Measurements from ENCODE around the gene KRT71. TPM values are rescaled to one million over a fixed set of nuclear protein-coding genes. Genes with fewer than 3 reads are reported as not detected.

The KRT71 gene
- total and polyA plus RNA-seq, 2 of the 8 experiments (the other 6 are each of a cell fraction or from before 2014, with no cell fraction given) = not detected

- no peaks in the 10 kb centered on the region for H4K20me1 ChIP-seq (replicated peaks in 1 of 2; ENCODE audit: control insufficient read depth in 1 of 2, insufficient read depth in 2 of 2, low read length in 2 of 2)
- H2AFZ ChIP-seq (ENCODE audit: low read length) = no peak overlapping the region
- no peak for FAIRE-seq
- no peak overlapping the region for H3K9ac ChIP-seq (replicated peaks in 1 of 4; ENCODE audit: extremely low read depth in 1 of 4, low read depth in 3 of 4, low read length in 3 of 4)
- H2BK15ac ChIP-seq (ENCODE audit: low read length) = no peak overlapping the region
- no peaks in the 10 kb centered on the region for H3K79me2 ChIP-seq (ENCODE audit: control insufficient read depth in 1 of 2, insufficient read depth in 2 of 2, low read length in 2 of 2)
- no peak overlapping the region for H3K4me2 ChIP-seq (ENCODE audit: insufficient read depth in 1 of 2, low read depth in 2 of 2, low read length in 2 of 2)
- WGBS, 2 experiments (ENCODE audit: extremely low coverage in 1 of 2, insufficient coverage in 1 of 2, insufficient read length in 1 of 2, insufficient replicate concordance in 2 of 2, low coverage in 1 of 2, low lambda C conversion rate in 2 of 2, missing lambda C conversion rate in 1 of 2) = 80% methylated on average over 8 of the region's 9 CpGs; no CpG with 5 or more reads in 1 of the 2 experiments
- no peak overlapping the region for H3K4me3 ChIP-seq (ENCODE audit: extremely low read depth in 1 of 4, insufficient read depth in 2 of 4, low read depth in 3 of 4, low read length in 4 of 4)
- ChIA-PET POLR2A (ENCODE audit: partially characterized antibody) (no interaction called here), CTCF (ENCODE audit: partially characterized antibody) (interaction anchor here (0.6 to 23.2 kb wide), 27 partner anchors 10 to 445 kb away, joined by 3 to 502 read pairs (median 4); partner anchors contain the start of genes KRT71 and KRT85)
- peaks cover 9% of the 10 kb centered on the region in 2 experiments for H3K9me3 ChIP-seq (ENCODE audit: insufficient read depth in 2 of 2, low read depth in 1 of 2, low read length in 1 of 2)
- no peak overlapping the region for H3K56ac ChIP-seq (replicated peaks; ENCODE audit: insufficient read length, low read depth, low read length)
- H3K18ac ChIP-seq (ENCODE audit: extremely low read depth, low read length) = no peak overlapping the region
- no peak for DNase-seq (ENCODE audit: low read depth in 1 of 2, low spot score in 2 of 2)
- H3K27ac ChIP-seq (ENCODE audit: low read depth, low read length) = no peak overlapping the region
- no peak overlapping the region for H4K91ac ChIP-seq (replicated peaks; ENCODE audit: insufficient read length, low read length)
- no peak overlapping the region for H2BK120ac ChIP-seq (replicated peaks; ENCODE audit: low read depth, low read length)
- H4K8ac ChIP-seq (ENCODE audit: extremely low read depth, insufficient read depth, low read length) = no peak overlapping the region
- no peak overlapping the region for H3K14ac ChIP-seq (ENCODE audit: insufficient read length)
- no peaks in the 10 kb centered on the region; a peak in 1 of 7 replicates for H3K27me3 ChIP-seq (replicated peaks in 1 of 4; ENCODE audit: control insufficient read depth in 3 of 4, extremely low read depth in 1 of 4, insufficient read depth in 3 of 4, low read length in 3 of 4)
- H3K36me3 ChIP-seq (ENCODE audit: control insufficient read depth in 2 of 4, insufficient read depth in 4 of 4, low read length in 3 of 4) = no peaks in the 10 kb centered on the region
- no peak overlapping the region for H2BK12ac ChIP-seq (ENCODE audit: low read depth, low read length)
- H2BK5ac ChIP-seq (ENCODE audit: low read depth, low read length) = no peak overlapping the region
- H3K23ac ChIP-seq (ENCODE audit: insufficient read length) = no peak overlapping the region
- H2BK20ac ChIP-seq (ENCODE audit: low read length) = no peak overlapping the region
- H3K4me1 ChIP-seq (replicated peaks in 1 of 4; ENCODE audit: control insufficient read depth in 3 of 4, insufficient read depth in 4 of 4, low read length in 3 of 4) = no peaks in the 10 kb centered on the region
- no peak overlapping the region for H2AK5ac ChIP-seq (ENCODE audit: low read depth, low read length)
- no peaks in the 10 kb centered on the region for H3K79me1 ChIP-seq (ENCODE audit: low read depth, low read length)
- no peaks in the 10 kb centered on the region for H3K23me2 ChIP-seq (ENCODE audit: low read depth, low read length)
- no peak overlapping the region for H3K4ac ChIP-seq (replicated peaks; ENCODE audit: insufficient read length, low read depth, low read length)
- H4K5ac ChIP-seq (ENCODE audit: insufficient read length, low read depth, low read length) = no peak overlapping the region
- TF ChIP-seq SIN3A (conservative IDR thresholded peaks at IDR 0.05 in 1 of 2, IDR thresholded peaks at IDR 0.05 in 1 of 2; ENCODE audit: low read depth in 1 of 2, low read length in 2 of 2) (no peak), SAP30 (IDR thresholded peaks at IDR 0.05; ENCODE audit: insufficient read depth, insufficient replicate concordance, low read length) (no peak), CTBP2 (IDR thresholded peaks at IDR 0.05; ENCODE audit: borderline replicate concordance, insufficient read depth, insufficient read length, low read length) (no peak), RXRA (IDR thresholded peaks at IDR 0.05; ENCODE audit: insufficient read depth, low read depth, low read length) (no peak), SUZ12 (IDR thresholded peaks at IDR 0.05; ENCODE audit: low read length) (no peak), FOSL1 (IDR thresholded peaks at IDR 0.05; ENCODE audit: insufficient read depth, low read depth, low read length) (no peak), RAD21 (IDR thresholded peaks at IDR 0.05 in 1 of 2, conservative IDR thresholded peaks at IDR 0.05 in 1 of 2; ENCODE audit: low read depth in 2 of 2, low read length in 2 of 2) (peak; percentile 38 to 55; a peak in 3 of 4 replicates), CBX8 (IDR thresholded peaks at IDR 0.05; ENCODE audit: borderline replicate concordance, low read depth, low read length) (no peak)
Measured at GRCh38 chr12:52585946-52586345, 33.0 kb upstream of the KRT71 start.

Data from H1 (cell line).